Fibroblast of the aortic adventitia (primary cell): ENCODE results near the gene RABGAP1. TPM values are rescaled to one million over a fixed set of nuclear protein-coding genes. Genes with fewer than 3 reads are reported as not detected.

Source experiments
- DNase-seq: peaks from one replicate; pipeline ENCODE4 v3.0.0-alpha.2; 2010; ENCODE audit warnings: low read depth
- H3K4me3 ChIP-seq: 2 replicates; pipeline ENCODE4 v1.5.1; 2011; ENCODE audit warnings: low read depth, mild to moderate bottlenecking, control low read depth, low read length, moderate library complexity
- CTCF ChIP-seq: IDR thresholded peaks from 2 replicates; pipeline ENCODE4 v1.5.1; 2011; ENCODE audit warnings: mild to moderate bottlenecking, low read length, control low read depth, inconsistent platforms; ENCODE audit not compliant: insufficient read depth
- total RNA-seq: library from RNA; depleted of rRNA; stranded (reverse); fragments of >200 nt; gene quantifications from 2 replicates; pipeline ENCODE4 v1.2.3, GENCODE V29; 2012; ENCODE audit warnings: low replicate concordance

RABGAP1 gene
- total RNA-seq, 1 donor = 50.3 TPM

- no peak overlapping the region for H3K4me3 ChIP-seq
- TF ChIP-seq CTCF = no peak
- no peak for DNase-seq
Observed at GRCh38 chr9:123109540-123110279, 168.9 kb downstream of the RABGAP1 start.

GRCh38 chr9:123111427-123112014 is 170.7 kb downstream of the RABGAP1 start:
- DNase-seq = no peak
- H3K4me3 ChIP-seq = no peak overlapping the region
- no peak for TF ChIP-seq CTCF

GRCh38 chr9:123112015-123112975 is 171.5 kb downstream of the RABGAP1 start:
- DNase-seq = no peak

GRCh38 chr9:123113185-123113584 is 172.4 kb downstream of the RABGAP1 start:
- DNase-seq = no peak
- no peak for TF ChIP-seq CTCF
- no peak overlapping the region for H3K4me3 ChIP-seq

More at GRCh38 chr9:123112015-123112975, 171.5 kb downstream of the RABGAP1 start:
- no peak overlapping the region for H3K4me3 ChIP-seq
- TF ChIP-seq CTCF = no peak

GRCh38 chr9:123115146-123115913 is 174.5 kb downstream of the RABGAP1 start:
- no peak overlapping the region for H3K4me3 ChIP-seq
- TF ChIP-seq CTCF = no peak
- DNase-seq = no peak

GRCh38 chr9:123116036-123116435 is 175.2 kb downstream of the RABGAP1 start:
- H3K4me3 ChIP-seq = no peak overlapping the region
- no peak for TF ChIP-seq CTCF
- no peak for DNase-seq
